GM18517 (cell line): Measurements from ENCODE around the gene PIM1.
"Not testable (repeated sequence)": the region's sequence is repeated elsewhere in the genome, so short reads cannot be mapped to it uniquely, and the experiment has no call there.

Experiments
- ATAC-seq: cut with Tn5 transposase; IDR thresholded peaks from one replicate; pipeline ENCODE4 v1.9.1; 2021; ENCODE audit warnings: mild to moderate bottlenecking, moderate library complexity; ENCODE audit not compliant: unreplicated experiment

Gene PIM1

GRCh38 chr6:37170273-37171200 lies 585 bp downstream of the PIM1 start:
- ATAC-seq, result peak; percentile 20

- ATAC-seq, result no peak
These were observed 1.4 kb downstream of the PIM1 start for GRCh38 chr6:37171201-37171969.

- peak; percentile 40 for ATAC-seq
These were observed 2.2 kb downstream of the PIM1 start for GRCh38 chr6:37171970-37172812.

- ATAC-seq, result no peak
These were observed 3.0 kb downstream of the PIM1 start for GRCh38 chr6:37172912-37173492.

GRCh38 chr6:37173493-37174195 lies 3.7 kb downstream of the PIM1 start:
- ATAC-seq, result no peak

GRCh38 chr6:37174196-37174514 lies 4.2 kb downstream of the PIM1 start:
- ATAC-seq, result no peak

- ATAC-seq, result no peak
These were observed 4.8 kb downstream of the PIM1 start for GRCh38 chr6:37174515-37175331.

GRCh38 chr6:37175332-37176267 lies 5.6 kb downstream of the PIM1 start:
- no peak for ATAC-seq

GRCh38 chr6:37176268-37177076 lies 6.5 kb downstream of the PIM1 start:
- ATAC-seq, result no peak

- ATAC-seq, result no peak
These were observed 7.4 kb downstream of the PIM1 start for GRCh38 chr6:37177077-37177934.

- no peak for ATAC-seq
These were observed 8.1 kb downstream of the PIM1 start for GRCh38 chr6:37177935-37178517.

GRCh38 chr6:37180075-37180474 lies 10.1 kb downstream of the PIM1 start:
- ATAC-seq, result no peak

- not testable (repeated sequence) for ATAC-seq
These were observed 10.7 kb downstream of the PIM1 start for GRCh38 chr6:37180610-37181009.

GRCh38 chr6:37182736-37183590 lies 13.0 kb downstream of the PIM1 start:
- ATAC-seq, result no peak
